ENCODE results near the gene RBPJL.
A peak's percentile ranks its signal among the peaks of the same experiment; 100 is the strongest.

Gene RBPJL

GRCh38 chr20:45305262-45305661 is 1.4 kb upstream of the RBPJL start:
- no peak overlapping the region for H3K4me3 ChIP-seq (ENCODE audit: severe bottlenecking)
- no peak for TF ChIP-seq CTCF (IDR thresholded peaks at IDR 0.05; ENCODE audit: poor library complexity, severe bottlenecking)
- H3K27ac ChIP-seq (ENCODE audit: poor library complexity, severe bottlenecking): no peak overlapping the region
- no peaks in the 10 kb centered on the region for H3K36me3 ChIP-seq (ENCODE audit: low read depth)
- H3K27me3 ChIP-seq (ENCODE audit: insufficient read depth, poor library complexity, severe bottlenecking): no peaks in the 10 kb centered on the region
- H3K4me1 ChIP-seq (ENCODE audit: insufficient read depth, poor library complexity, severe bottlenecking): no peaks in the 10 kb centered on the region
- no peak for ATAC-seq (ENCODE audit: low read depth)
- DNase-seq (ENCODE audit: low spot score): no peak
- no peaks in the 10 kb centered on the region for H3K9me3 ChIP-seq (ENCODE audit: severe bottlenecking)

- DNase-seq (ENCODE audit: low spot score) (no peak), ATAC-seq (ENCODE audit: low read depth) (no peak)
- Histone ChIP-seq H3K4me3 (ENCODE audit: severe bottlenecking) (no peak overlapping the region), H3K36me3 (ENCODE audit: low read depth) (no peaks in the 10 kb centered on the region), H3K27me3 (ENCODE audit: insufficient read depth, poor library complexity, severe bottlenecking) (no peaks in the 10 kb centered on the region), H3K27ac (ENCODE audit: poor library complexity, severe bottlenecking) (no peak overlapping the region), H3K9me3 (ENCODE audit: severe bottlenecking) (no peaks in the 10 kb centered on the region), H3K4me1 (ENCODE audit: insufficient read depth, poor library complexity, severe bottlenecking) (no peaks in the 10 kb centered on the region)
- no peak for TF ChIP-seq CTCF (IDR thresholded peaks at IDR 0.05; ENCODE audit: poor library complexity, severe bottlenecking)
Observed at GRCh38 chr20:45307076-45307640, 518 bp downstream of the RBPJL start.

- H3K36me3 ChIP-seq (ENCODE audit: low read depth): no peaks in the 10 kb centered on the region
- ATAC-seq (ENCODE audit: low read depth) (peak; percentile 51), DNase-seq (ENCODE audit: low spot score) (no peak)
- H3K27me3 ChIP-seq (ENCODE audit: insufficient read depth, poor library complexity, severe bottlenecking): no peaks in the 10 kb centered on the region
- H3K9me3 ChIP-seq (ENCODE audit: severe bottlenecking): no peaks in the 10 kb centered on the region
- H3K4me1 ChIP-seq (ENCODE audit: insufficient read depth, poor library complexity, severe bottlenecking): no peaks in the 10 kb centered on the region
- peak; percentile 42 for TF ChIP-seq CTCF (IDR thresholded peaks at IDR 0.05; ENCODE audit: poor library complexity, severe bottlenecking)
- no peak within 1 kb of the TSS for H3K4me3 ChIP-seq (ENCODE audit: severe bottlenecking)
- H3K27ac ChIP-seq (ENCODE audit: poor library complexity, severe bottlenecking): no peak within 1 kb of the TSS
Observed at GRCh38 chr20:45308117-45308778, 1.6 kb downstream of the RBPJL start, which contains the start of gene MATN4. TSS of gene MATN4 (minus strand) at chr20:45308299. CDS start at chr20:45305582, 2,717 bp downstream.

- no peak for ATAC-seq (ENCODE audit: low read depth)
- Histone ChIP-seq H3K27me3 (ENCODE audit: insufficient read depth, poor library complexity, severe bottlenecking) (no peaks in the 10 kb centered on the region), H3K27ac (ENCODE audit: poor library complexity, severe bottlenecking) (no peak overlapping the region), H3K9me3 (ENCODE audit: severe bottlenecking) (no peaks in the 10 kb centered on the region), H3K4me3 (ENCODE audit: severe bottlenecking) (no peak overlapping the region), H3K4me1 (ENCODE audit: insufficient read depth, poor library complexity, severe bottlenecking) (no peaks in the 10 kb centered on the region), H3K36me3 (ENCODE audit: low read depth) (no peaks in the 10 kb centered on the region)
- no peak for DNase-seq (ENCODE audit: low spot score)
- no peak for TF ChIP-seq CTCF (IDR thresholded peaks at IDR 0.05; ENCODE audit: poor library complexity, severe bottlenecking)
Observed at GRCh38 chr20:45309075-45309474, 2.4 kb downstream of the RBPJL start.
